GM18505 (cell line): ENCODE data around the gene DACT3.

Source experiments
- ATAC-seq: cut with Tn5 transposase; IDR thresholded peaks from one replicate; pipeline ENCODE4 v1.9.1; 2021; ENCODE audit not compliant: unreplicated experiment
- POLR2A ChIP-seq: IDR thresholded peaks from 4 replicates; pipeline ENCODE4 v1.6.1; 2011; ENCODE audit warnings: borderline replicate concordance; ENCODE audit not compliant: insufficient read depth, insufficient read length; ENCODE audit errors: extremely low read depth

DACT3 gene

DNA sequence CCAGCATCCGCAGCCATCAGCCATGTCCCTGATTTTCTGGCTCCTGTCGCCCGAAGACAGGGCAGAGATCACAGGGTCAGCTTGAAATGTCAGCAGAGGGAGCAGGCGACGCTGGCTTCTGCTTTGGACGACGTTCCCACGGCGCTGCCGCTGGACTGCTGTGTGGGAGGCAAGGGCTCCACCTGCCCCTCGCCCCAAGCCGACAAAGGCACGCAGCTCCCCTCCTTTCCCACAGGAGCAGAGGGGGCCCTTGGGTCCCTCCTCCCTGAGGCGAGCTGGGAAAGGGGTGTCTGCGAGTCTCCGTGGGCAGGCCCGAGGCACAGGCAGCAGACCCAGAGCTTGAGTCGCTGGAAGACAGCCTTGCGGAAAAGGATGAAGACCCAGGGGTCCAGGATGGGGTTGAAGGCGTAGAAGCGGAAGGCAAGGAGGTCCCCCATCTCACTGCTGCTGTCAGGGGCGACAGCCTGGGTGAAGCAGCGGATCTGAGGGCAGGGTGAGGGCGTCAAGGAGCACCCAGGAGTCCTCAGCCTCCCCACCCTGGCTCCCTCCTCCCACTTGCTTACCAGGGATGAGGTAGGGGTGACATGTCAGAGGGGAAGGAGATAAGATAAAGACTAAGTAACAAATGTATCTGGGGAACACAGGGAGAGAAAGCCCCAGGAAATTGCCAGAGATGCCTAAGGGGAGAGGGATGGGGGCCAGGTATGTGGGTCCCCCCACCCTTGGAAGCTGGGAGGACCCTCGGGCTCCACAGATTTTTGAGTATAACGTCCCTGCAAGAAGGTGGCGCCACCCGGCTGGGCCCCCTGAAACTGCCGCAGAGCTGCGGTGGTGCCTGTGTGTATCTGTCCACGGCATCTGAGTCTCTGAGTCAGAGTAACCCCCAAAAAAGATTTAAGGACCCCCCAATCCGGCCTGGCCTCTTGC is 39.5 kb downstream of the DACT3 start:
- no peak for ATAC-seq
- no peak for TF ChIP-seq POLR2A

DNA sequence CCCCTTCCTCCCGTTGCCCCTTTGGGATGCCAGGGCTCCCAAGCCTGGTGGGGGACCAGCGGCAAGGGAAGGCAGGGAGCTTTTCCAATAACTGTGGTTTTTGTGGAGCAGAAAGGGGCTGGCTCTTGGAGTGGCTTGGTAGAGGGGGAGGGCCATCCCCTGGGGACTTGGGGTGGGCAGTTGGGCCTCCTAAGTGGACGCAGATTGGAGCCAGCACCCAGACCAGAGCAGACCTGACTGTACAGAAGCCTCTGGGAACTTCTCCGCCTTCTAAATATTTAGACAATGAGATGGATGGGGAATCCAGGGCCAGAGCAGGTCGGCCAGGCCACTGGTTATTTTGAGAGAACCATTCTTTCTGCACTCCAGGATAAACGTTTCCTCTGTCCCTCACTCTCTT is 40.3 kb downstream of the DACT3 start:
- TF ChIP-seq POLR2A = no peak
- no peak for ATAC-seq

DNA sequence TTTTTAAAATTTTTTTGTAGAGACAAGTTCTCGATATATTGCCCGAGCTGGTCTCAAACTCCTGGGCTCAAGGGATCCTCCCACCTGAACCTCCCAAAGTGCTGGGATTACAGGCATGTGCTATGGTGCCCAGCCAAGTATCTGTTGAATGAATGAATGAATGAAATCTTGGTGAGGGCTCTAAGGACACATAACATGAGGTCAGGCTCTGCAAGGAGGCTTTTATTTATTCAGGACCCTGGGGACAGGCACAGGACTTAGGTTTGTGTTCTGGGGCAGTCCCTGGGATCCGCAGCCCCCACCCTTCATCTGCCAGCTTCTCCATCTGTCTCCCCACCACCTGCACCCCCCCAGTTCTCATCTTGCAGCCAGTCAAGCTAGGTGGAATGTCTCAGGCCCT is 40.7 kb downstream of the DACT3 start:
- ATAC-seq = no peak
- no peak for TF ChIP-seq POLR2A

DNA sequence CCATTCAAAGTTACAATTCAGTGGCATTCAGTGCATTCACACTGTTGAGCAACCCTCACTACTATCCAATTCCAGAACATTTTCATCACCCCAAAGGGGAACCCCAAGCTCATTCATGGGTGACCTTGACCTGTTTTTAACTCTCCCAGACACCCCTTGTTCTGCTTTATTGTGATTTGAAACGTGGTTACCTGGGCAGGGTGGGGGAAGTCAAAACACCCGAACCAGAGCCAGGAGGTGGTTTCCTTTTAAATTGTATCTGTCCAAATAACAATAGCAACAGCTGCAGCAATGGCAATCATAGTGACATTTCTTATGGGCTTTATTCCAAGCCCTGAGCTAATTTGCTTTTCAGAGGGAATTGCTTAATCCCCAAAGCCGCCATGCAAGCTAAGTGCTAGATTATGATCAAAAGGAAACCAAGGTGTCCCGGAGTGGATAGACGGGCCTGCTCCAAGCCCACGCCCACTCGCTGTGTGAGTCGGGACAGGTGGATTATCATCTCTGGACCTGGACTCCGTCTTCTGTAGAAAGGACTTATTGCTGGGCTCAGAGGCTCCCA is 42.2 kb downstream of the DACT3 start:
- no peak for TF ChIP-seq POLR2A
- ATAC-seq = no peak

DNA sequence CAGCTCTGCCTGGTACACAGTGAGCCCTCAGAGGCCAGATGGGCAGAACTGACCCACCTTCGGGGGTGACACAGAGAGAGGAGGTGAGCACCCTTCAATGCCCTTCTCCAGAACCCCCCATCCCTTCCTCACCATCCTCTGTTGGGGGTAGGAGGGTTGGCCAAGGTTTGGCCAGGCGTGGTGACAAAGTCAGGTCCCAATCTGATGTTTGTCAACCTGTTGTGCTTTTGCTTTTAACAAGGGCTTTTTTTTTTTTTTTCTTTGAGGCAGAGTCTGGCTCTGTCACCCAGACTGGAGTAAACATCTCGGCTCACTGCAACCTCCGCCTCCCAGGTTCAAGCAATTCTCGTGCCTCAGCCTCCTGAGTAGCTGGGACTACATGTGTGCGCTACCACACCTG is 43.4 kb downstream of the DACT3 start:
- ATAC-seq = no peak
- TF ChIP-seq POLR2A = no peak

DNA sequence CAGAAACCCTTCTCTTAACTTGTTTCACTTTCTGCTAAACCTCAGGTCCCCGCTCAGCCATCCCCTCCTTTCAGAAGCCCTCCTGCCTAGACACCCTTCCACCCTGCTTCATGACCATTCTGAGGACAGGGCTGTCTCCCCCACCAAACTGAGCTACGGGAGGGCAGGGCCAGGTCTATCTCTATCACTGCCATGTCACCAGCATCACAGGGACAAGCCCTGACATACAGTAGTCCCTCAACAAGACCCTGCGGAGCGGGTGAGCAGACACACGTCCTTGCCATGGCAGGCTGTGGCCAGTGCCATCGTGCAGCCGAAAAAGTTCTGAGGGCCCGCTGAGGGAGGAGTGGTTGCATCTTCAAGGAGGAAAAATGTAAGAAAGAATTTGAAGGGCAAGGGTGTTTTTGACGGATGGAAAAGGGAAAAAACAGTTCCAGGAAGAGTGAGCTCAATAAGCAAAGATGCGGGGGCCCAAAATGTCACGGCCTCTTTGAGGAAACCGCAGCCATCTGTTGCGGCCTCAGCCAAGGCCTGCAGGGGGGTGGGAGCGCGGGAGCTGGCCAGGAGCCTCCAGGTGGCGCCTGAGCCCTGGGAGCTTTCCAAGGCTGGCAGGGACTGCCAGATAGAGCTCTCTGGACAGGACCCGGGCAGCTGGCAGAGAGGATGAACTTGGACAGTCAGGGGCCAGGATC is 44.2 kb downstream of the DACT3 start:
- no peak for TF ChIP-seq POLR2A
- no peak for ATAC-seq

DNA sequence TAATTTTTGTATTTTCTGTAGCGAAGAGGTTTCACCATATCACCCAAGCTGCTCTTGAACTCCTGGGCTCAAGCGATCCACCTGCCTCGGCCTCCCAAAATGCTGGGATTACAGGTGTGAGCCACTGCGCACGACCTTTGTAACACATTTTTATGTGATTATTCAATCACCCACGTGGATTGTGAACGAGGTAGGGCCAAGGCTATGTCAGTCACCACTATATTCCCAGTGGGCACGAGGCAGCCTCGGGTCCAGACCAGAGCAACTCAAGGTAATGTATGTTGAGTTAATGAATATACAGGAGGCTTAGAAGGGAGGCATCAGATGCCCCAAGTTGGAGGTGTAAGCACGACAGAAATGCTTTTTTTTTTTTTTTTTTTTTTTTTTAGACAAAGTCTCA is 45.0 kb downstream of the DACT3 start:
- no peak for ATAC-seq
- TF ChIP-seq POLR2A = no peak

DNA sequence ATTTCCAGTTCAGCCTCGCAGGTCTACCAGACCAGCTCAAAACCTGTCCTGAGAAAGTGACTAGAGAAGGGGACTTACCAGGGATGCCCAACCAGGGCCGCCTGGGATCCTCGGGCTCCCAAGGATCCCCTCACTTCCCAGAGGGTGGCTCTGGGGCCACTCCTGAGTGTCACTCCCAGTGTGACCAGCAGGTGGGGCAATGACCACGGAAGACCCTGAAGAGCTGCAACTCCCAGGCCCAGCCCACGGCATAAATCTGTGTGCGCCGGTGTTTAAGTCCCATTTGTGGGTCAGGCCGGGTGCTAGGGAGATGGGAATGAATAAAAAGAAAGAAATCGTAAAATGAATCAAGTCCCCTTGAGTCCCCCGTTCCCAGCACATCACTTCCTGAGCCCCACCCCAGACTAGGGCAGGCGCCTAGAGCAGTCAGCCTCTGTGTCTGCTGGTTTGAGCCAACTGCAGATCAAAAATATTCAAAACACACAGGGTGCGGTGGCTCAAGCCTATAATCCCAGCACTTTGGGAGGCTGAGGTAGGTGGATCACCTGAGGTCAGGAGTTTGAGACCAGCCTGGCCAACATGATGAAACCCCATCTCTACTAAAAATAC is 46.8 kb downstream of the DACT3 start:
- no peak for TF ChIP-seq POLR2A
- no peak for ATAC-seq

DNA sequence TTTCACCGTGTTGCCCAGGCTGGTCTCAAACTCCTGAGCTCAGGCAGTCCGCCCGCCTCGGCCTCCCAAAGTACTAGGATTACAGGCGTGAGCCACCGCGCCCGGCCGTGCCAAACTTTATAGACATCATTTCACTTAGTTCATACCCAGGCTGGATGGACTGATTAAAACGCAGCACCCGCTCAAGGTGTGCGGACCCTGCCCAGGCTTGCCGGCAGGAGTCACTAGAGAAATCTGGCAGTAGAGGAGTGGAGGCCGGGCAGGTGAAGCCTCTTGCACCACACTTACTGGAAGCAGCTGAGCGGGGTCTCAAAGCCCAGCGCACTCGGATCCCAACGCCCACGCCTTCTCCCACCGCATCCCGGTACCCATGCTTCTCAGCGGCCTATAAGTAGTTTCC is 47.5 kb downstream of the DACT3 start:
- TF ChIP-seq POLR2A = no peak
- ATAC-seq = no peak

DNA sequence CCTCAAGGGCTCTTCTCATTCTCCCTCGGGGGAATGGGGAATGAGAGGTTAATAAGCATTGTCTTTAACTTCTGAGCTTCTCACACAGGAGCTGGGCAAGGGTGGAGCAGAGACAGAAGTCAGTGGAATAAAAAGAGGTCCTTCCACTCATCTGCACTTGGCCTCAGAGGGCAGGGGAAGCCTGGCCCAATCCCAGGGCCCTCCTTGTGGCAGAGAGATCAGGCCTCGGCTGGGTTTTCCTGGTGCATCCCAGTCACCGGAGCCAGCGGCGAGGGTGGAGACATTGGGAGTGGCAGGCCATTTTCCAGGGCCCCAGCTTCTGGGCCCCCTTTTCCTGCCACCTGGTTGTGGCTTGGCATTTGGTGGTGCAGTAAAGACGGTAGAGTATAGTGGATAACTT is 49.2 kb downstream of the DACT3 start:
- no peak for ATAC-seq
- no peak for TF ChIP-seq POLR2A

DNA sequence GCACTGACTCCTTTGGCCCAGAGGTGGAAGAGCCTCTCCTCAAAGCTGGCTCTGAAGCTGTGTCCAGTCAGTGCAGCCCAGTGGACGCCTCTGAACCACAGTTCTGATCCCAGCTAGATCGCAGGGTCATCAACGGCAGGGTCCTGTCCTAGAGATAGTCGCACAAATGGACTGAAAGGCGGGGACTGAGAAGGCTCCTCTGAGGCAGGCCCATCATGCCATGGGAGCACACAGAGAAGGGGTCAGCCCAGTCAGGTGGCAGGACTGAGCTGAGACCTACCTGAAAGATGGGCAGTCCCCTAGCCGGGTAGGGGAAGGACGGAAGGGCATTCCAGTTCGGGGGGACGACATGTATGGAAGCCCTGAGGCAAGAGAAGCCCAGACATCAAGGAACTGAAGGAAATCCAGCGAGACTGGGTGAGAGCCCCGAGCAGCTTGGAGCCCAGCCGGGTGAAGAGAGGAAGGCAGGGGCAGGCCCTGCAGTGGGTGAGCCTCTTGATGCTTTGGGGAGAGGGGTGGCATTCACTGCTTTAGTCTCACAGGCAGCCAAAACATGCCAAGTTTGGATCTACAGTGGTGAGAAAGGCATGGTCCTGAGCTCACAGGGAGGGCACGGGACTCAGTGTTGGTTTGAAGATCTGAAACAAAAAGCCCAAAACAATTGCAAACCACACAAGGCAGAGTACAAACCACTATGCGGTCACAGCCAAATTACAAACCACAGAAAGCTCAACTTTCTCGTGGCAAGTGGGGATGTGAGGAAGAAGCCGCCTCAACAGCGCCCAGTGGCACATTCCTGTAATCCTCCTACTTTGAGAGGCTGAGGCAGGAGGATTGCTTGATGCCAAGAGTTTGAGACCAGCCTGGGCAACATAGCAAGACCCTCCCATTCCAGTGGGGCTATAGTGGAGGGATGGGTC is 49.9 kb downstream of the DACT3 start:
- ATAC-seq = no peak

DNA sequence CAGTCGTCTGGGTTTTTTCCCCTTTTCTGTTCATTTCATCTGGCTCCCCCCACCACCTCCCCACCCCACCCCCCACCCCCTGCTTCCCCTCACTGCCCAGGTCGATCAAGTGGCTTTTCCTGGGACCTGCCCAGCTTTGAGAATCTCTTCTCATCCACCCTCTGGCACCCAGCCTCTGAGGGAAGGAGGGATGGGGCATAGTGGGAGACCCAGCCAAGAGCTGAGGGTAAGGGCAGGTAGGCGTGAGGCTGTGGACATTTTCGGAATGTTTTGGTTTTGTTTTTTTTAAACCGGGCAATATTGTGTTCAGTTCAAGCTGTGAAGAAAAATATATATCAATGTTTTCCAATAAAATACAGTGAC is 50.6 kb downstream of the DACT3 start:
- no peak for TF ChIP-seq POLR2A
- ATAC-seq = no peak

More for the DNA sequence above, 49.9 kb downstream of the DACT3 start:
- TF ChIP-seq POLR2A = peak; percentile 45
